ENCODE measurements around the gene SLC11A2.
"Not testable (repeated sequence)": the region's sequence is repeated elsewhere in the genome, so short reads cannot be mapped to it uniquely, and the experiment has no call there.

The SLC11A2 gene

GRCh38 chr12:51027342-51027835, 1.2 kb upstream of the SLC11A2 start:
- in situ Hi-C loops (cut with HindIII; ENCODE audit: low sequenced_read_pairs): no loop called here

- in situ Hi-C loops (cut with HindIII; ENCODE audit: low sequenced_read_pairs): no loop called here
Observed at GRCh38 chr12:51025338-51025835, 797 bp downstream of the SLC11A2 start.

DNA sequence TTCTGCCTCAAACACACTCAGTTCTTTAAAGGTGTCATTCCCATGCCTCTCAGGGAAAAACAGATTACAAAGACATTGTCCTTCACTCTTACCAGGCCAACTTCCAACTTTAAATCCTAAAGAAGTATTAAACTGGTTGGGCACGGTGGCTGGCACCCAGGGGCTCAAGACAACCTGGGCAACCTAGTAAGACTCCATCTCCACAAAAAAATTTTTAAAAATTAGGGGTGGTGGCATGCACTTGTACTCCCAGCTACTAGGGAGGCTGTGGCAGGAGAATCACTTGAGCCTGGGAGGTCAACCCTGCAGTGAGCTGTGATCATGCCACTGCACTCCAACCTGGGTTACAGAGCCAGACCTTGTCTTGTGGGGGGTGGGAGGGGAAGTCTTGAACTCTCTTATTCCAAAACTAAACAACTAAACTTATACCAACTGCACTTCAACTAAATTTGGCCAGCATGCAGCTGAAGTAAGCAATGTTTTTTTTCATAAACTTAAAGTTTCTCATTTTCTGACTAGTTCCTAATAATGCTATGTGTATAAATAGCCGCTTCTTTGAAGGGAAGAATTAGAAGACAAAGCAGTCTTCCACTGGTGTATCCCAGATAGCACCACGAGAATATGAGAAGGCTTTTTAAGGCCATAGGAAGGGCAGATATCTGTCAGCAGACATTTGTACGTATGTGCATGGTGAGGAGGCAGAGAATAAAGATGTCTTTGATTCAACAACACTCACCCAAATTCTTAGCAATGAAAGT, 2.4 kb downstream of the SLC11A2 start:
- in situ Hi-C loops (cut with HindIII; ENCODE audit: low sequenced_read_pairs): no loop called here

GRCh38 chr12:51021694-51022093, 4.5 kb downstream of the SLC11A2 start:
- in situ Hi-C loops (cut with HindIII; ENCODE audit: low sequenced_read_pairs): no loop called here

GRCh38 chr12:51020448-51021182, 5.6 kb downstream of the SLC11A2 start:
- in situ Hi-C loops (cut with HindIII; ENCODE audit: low sequenced_read_pairs): no loop called here

DNA sequence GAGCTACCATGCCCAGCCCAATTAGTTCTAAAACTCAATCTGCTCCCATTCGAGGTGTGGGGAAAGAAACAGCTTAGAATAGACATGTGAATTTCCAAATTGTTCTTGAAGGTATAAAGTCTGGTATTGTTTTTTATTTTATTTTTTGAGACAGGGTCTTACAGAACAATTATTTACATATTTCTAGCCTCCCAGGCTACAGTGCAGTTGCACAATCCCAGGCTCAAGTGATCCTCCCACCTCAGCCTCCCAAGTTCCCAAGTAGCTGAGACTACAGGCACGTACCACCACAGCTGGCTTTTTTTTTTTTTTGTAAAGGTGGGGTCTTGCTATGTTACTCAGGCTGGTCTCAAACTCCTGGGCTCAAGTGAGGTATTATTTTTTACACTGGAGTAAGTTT, 6.3 kb downstream of the SLC11A2 start:
- in situ Hi-C loops (cut with HindIII; ENCODE audit: low sequenced_read_pairs): no loop called here

GRCh38 chr12:51018956-51019355, 7.2 kb downstream of the SLC11A2 start:
- in situ Hi-C loops (cut with HindIII; ENCODE audit: low sequenced_read_pairs): no loop called here

GRCh38 chr12:51017452-51017851, 8.7 kb downstream of the SLC11A2 start:
- in situ Hi-C loops (cut with HindIII; ENCODE audit: low sequenced_read_pairs): no loop called here

GRCh38 chr12:51014467-51014866, 11.7 kb downstream of the SLC11A2 start:
- in situ Hi-C loops (cut with HindIII; ENCODE audit: low sequenced_read_pairs): not testable (repeated sequence)

DNA sequence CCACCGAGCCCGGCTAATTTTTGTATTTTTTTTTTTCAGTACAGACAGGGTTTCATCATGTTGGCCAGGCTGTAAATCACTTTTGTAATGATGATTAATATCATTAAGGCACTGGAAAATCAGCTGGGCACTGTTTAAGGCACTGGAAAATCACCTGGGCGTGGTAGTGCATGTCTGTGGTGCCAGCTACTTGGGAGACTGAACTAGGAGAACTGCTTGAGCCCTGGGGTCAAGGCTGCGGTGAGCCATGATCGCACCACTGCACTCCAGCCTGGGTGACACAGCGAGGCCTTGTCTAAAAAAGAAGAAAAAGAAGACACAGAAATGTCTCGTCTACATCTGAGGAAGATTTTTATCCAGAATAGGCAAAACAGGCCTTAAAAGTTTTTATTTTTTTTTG, 12.7 kb downstream of the SLC11A2 start:
- in situ Hi-C loops (cut with HindIII; ENCODE audit: low sequenced_read_pairs): no loop called here

GRCh38 chr12:51012570-51013236, 13.5 kb downstream of the SLC11A2 start:
- in situ Hi-C loops (cut with HindIII; ENCODE audit: low sequenced_read_pairs): no loop called here

DNA sequence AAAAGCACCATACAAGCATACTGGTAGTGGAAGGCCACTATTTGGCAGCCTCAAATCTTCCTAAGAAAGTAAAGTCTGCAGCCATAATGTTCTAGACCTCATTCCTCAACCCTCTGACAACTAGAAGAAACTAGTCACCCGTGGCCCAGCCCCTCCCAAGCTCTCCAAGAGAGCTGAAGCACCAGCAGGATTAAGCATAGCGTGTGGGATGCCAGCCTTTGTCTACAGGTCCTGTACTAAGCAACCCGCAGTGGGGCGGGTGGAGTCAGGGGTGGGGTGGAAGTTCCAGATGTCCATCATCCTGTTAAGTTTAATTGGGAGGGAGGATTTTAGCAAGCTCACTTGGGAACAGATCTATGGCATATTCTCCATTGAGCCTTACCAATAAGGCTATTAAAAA, 14.2 kb downstream of the SLC11A2 start:
- in situ Hi-C loops (cut with HindIII; ENCODE audit: low sequenced_read_pairs): no loop called here

GRCh38 chr12:51009056-51009440, 17.1 kb downstream of the SLC11A2 start:
- in situ Hi-C loops (cut with HindIII; ENCODE audit: low sequenced_read_pairs): no loop called here

GRCh38 chr12:51008329-51009055, 17.7 kb downstream of the SLC11A2 start:
- in situ Hi-C loops (cut with HindIII; ENCODE audit: low sequenced_read_pairs): no loop called here

DNA sequence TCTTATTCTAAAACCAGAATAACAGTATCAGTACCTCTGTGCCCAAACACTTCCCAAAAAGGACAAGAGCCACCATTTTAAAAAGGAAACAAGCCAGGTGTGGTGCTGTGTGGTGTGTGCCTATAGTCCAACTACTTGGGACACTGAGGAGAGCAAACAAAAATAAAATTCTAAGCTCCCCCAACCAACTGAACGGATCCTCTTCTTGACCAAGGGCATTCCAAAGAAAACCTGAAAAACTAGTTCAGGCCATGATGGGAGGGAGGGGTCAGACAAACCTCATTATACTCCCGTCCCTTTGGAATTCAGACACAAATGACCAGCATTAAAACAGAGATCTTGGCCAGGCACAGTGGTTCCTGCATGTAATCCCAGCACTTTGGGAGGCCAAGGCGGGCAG, 20.5 kb downstream of the SLC11A2 start:
- in situ Hi-C loops (cut with HindIII; ENCODE audit: low sequenced_read_pairs): no loop called here

GRCh38 chr12:51005030-51005429, 21.2 kb downstream of the SLC11A2 start:
- in situ Hi-C loops (cut with HindIII; ENCODE audit: low sequenced_read_pairs): no loop called here

GRCh38 chr12:51004504-51004903, 21.7 kb downstream of the SLC11A2 start:
- in situ Hi-C loops (cut with HindIII; ENCODE audit: low sequenced_read_pairs): no loop called here

- in situ Hi-C loops (cut with HindIII; ENCODE audit: low sequenced_read_pairs): no loop called here
Observed at GRCh38 chr12:51001799-51002198, 24.4 kb downstream of the SLC11A2 start.

GRCh38 chr12:51000245-51000644, 25.9 kb downstream of the SLC11A2 start:
- in situ Hi-C loops (cut with HindIII; ENCODE audit: low sequenced_read_pairs): no loop called here

- in situ Hi-C loops (cut with HindIII; ENCODE audit: low sequenced_read_pairs): no loop called here
Observed at GRCh38 chr12:50999093-50999492, 27.1 kb downstream of the SLC11A2 start.

- in situ Hi-C loops (cut with HindIII; ENCODE audit: low sequenced_read_pairs): no loop called here
Observed at GRCh38 chr12:50992819-50993218, 33.4 kb downstream of the SLC11A2 start.
